Measurements from ENCODE around the gene TTC8.

GRCh38 chr14:88904206-88904647 lies 79.8 kb downstream of the TTC8 start:
- no peak for TF ChIP-seq POLR2A (IDR thresholded peaks at IDR 0.05)
- TF ChIP-seq, protein P1, sequence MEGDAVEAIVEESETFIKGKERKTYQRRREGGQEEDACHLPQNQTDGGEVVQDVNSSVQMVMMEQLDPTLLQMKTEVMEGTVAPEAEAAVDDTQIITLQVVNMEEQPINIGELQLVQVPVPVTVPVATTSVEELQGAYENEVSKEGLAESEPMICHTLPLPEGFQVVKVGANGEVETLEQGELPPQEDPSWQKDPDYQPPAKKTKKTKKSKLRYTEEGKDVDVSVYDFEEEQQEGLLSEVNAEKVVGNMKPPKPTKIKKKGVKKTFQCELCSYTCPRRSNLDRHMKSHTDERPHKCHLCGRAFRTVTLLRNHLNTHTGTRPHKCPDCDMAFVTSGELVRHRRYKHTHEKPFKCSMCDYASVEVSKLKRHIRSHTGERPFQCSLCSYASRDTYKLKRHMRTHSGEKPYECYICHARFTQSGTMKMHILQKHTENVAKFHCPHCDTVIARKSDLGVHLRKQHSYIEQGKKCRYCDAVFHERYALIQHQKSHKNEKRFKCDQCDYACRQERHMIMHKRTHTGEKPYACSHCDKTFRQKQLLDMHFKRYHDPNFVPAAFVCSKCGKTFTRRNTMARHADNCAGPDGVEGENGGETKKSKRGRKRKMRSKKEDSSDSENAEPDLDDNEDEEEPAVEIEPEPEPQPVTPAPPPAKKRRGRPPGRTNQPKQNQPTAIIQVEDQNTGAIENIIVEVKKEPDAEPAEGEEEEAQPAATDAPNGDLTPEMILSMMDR (IDR thresholded peaks at IDR 0.05): no peak
- no peak for TF ChIP-seq POLR2AphosphoS5 (IDR thresholded peaks at IDR 0.05)
- no peak for TF ChIP-seq EP300 (IDR thresholded peaks at IDR 0.05)
